Endothelial cell of umbilical vein (primary cell): ENCODE data around the gene ASRGL1. TPM values are rescaled to one million over a fixed set of nuclear protein-coding genes. Genes with fewer than 3 reads are reported as not detected.
"Not testable (repeated sequence)": the region's sequence is repeated elsewhere in the genome, so short reads cannot be mapped to it uniquely, and the experiment has no call there.

Experiments used
- BruUV-seq: library from RNA; stranded (reverse); fragments of 400-500 nt; replicated peaks from 2 replicates; lab custom pipeline; 2021; lab: Mats Ljungman, UMichigan
- CTCF ChIA-PET: fragments of 300-600, 350-600 bp; sonication (Branson Sonifier 250); formaldehyde crosslinking; loops from one replicate; lab custom pipeline; 2021; ENCODE audit warnings: antibody characterized with exemption, inconsistent platforms; lab: Charles Lee
- POLR2A ChIA-PET: fragments of 300-600, 350-600 bp; sonication (Branson Sonifier 250); formaldehyde crosslinking; loops from one replicate; lab custom pipeline; 2021; ENCODE audit warnings: antibody characterized with exemption, inconsistent platforms; lab: Charles Lee
- DNase-seq: peaks from one replicate; pipeline ENCODE4 v3.0.0-alpha.2; 2011; ENCODE audit warnings: low read depth, low spot score
- FAIRE-seq: peaks from 2 replicates; lab custom pipeline; 2011; peaks lifted over from hg19 to GRCh38; lab: Jason Lieb, UNC
- H2AFZ ChIP-seq: 2 replicates; pipeline ENCODE4 v1.6.0; 2012; ENCODE audit warnings: low read depth, low read length, control low read depth, inconsistent platforms
- H3K27ac ChIP-seq: 2 replicates; pipeline ENCODE4 v1.5.1; 2011; ENCODE audit warnings: low read depth, mild to moderate bottlenecking, control low read depth, low read length, moderate library complexity; ENCODE audit not compliant: insufficient read depth
- H3K27me3 ChIP-seq, 2 experiments: 2 replicates each; pipeline versions ENCODE4 v1.6.0 to v1.6.1; 2011; ENCODE audit warnings: low read length in 2 of 2, mixed read lengths in 1 of 2; ENCODE audit not compliant: control insufficient read depth in 2 of 2, insufficient read depth in 2 of 2
- H3K36me3 ChIP-seq, 2 experiments: 2 replicates in 1 of 2; 3 replicates in 1 of 2; pipeline ENCODE4 v1.5.1; 2011; ENCODE audit warnings: low read length in 2 of 2, mild to moderate bottlenecking in 1 of 2, moderate library complexity in 1 of 2; ENCODE audit not compliant: control insufficient read depth in 2 of 2, insufficient read depth in 2 of 2; ENCODE audit errors: extremely low read depth in 1 of 2
- H3K4me1 ChIP-seq: 3 replicates; pipeline ENCODE4 v1.5.1; 2011; ENCODE audit warnings: mild to moderate bottlenecking, low read length; ENCODE audit not compliant: control insufficient read depth, insufficient read depth; ENCODE audit errors: extremely low read depth
- H3K4me2 ChIP-seq: 2 replicates; pipeline ENCODE4 v1.6.1; 2011; ENCODE audit warnings: low read length, control low read depth, mixed read lengths; ENCODE audit not compliant: insufficient read depth
- H3K4me3 ChIP-seq, 3 experiments: fragments of 200-600 bp in 1 of 3; sonication (generic), shearing (Covaris generic) in 1 of 3; replicated peaks in 1 of 3; 2 replicates each; pipeline ENCODE4 v1.5.1; 2011 to 2016; ENCODE audit warnings: control low read depth in 3 of 3, low read length in 3 of 3, mild to moderate bottlenecking in 2 of 3, inconsistent platforms in 1 of 3, low read depth in 1 of 3, moderate library complexity in 1 of 3; ENCODE audit not compliant: insufficient read depth in 1 of 3
- H3K79me2 ChIP-seq: 2 replicates; pipeline ENCODE4 v1.6.0; 2012; ENCODE audit warnings: low read length, inconsistent platforms; ENCODE audit not compliant: control insufficient read depth, insufficient read depth
- H3K9ac ChIP-seq: replicated peaks from 2 replicates; pipeline ENCODE3; 2011; ENCODE audit warnings: low read length, control low read depth; ENCODE audit not compliant: insufficient read depth; ENCODE audit errors: extremely low read depth
- H3K9me1 ChIP-seq: replicated peaks from 3 replicates; pipeline ENCODE4 v1.6.0; 2011; ENCODE audit warnings: mild to moderate bottlenecking, low read length; ENCODE audit not compliant: control insufficient read depth, insufficient read depth; ENCODE audit errors: extremely low read depth
- H3K9me3 ChIP-seq: replicated peaks from 2 replicates; pipeline ENCODE4 v1.5.1; 2012; ENCODE audit warnings: low read length, inconsistent platforms; ENCODE audit not compliant: control insufficient read depth, insufficient read depth
- H4K20me1 ChIP-seq: replicated peaks from 2 replicates; pipeline ENCODE3; 2011; ENCODE audit warnings: mild to moderate bottlenecking, low read length; ENCODE audit not compliant: control insufficient read depth, insufficient read depth; ENCODE audit errors: extremely low read depth
- GATA2 ChIP-seq: IDR thresholded peaks from 2 replicates; pipeline ENCODE4 v1.7.0; 2011; ENCODE audit warnings: low read depth, mild to moderate bottlenecking, moderate library complexity, mixed read lengths, low read length; ENCODE audit not compliant: insufficient read length, insufficient read depth
- dilution Hi-C: fragments of 300-500 bp; cut with MboI; formaldehyde crosslinking; loops from one replicate; pipeline ENCODE4 v1.15.0; 2019; ENCODE audit warnings: low sequenced_read_pairs; ENCODE audit not compliant: extremely low pct_ligation_motif_present
- intact Hi-C: fragments of 100-400 bp; cut with micrococcal nuclease; formaldehyde crosslinking; loops from one replicate; pipeline ENCODE4 v1.10.0; 2022
- polyA plus RNA-seq, 4 experiments: library from polyadenylated mRNA; depleted of rRNA in 3 of 4; stranded (reverse) in 3 of 4; unstranded in 1 of 4; fragments of >200 nt; gene quantifications; 2 replicates each; pipeline versions ENCODE4 v1.2.1 to v1.2.3, GENCODE V29; 2011 to 2012; ENCODE audit warnings: missing spikeins in 1 of 4
- total RNA-seq: library from RNA; stranded (reverse); gene quantifications from 2 replicates; pipeline ENCODE4 v1.2.3, GENCODE V29; 2021

Gene ASRGL1
- total and polyA plus RNA-seq, 2 donors (not counting 3 experiments of a cell fraction or from before 2014, with no cell fraction given): 33.1 to 36.0 TPM

GRCh38 chr11:62368861-62369477 is 31.7 kb downstream of the ASRGL1 start:
- POLR2A ChIA-PET, FAIRE-seq, BruUV-seq: not testable (repeated sequence)

GRCh38 chr11:62370743-62371440 is 33.6 kb downstream of the ASRGL1 start:
- FAIRE-seq (no peak), DNase-seq (no peak)
- Histone ChIP-seq H3K9me1 (no peaks in the 10 kb centered on the region), H3K36me3 (no peaks in the 10 kb centered on the region), H3K27me3 (no peaks in the 10 kb centered on the region), H3K27ac (no peak overlapping the region), H3K79me2 (no peaks in the 10 kb centered on the region), H3K9ac (no peak overlapping the region), H3K4me1 (no peaks in the 10 kb centered on the region), H3K4me2 (no peak overlapping the region), H2AFZ (no peak overlapping the region), H4K20me1 (no peaks in the 10 kb centered on the region), H3K9me3 (no peaks in the 10 kb centered on the region), H3K4me3 (no peak overlapping the region)
- dilution Hi-C loops (no loop called here), intact Hi-C loops (no loop called here)
- no TSS peak for BruUV-seq
- CTCF ChIA-PET: no interaction called here
- TF ChIP-seq GATA2: no peak
- POLR2A ChIA-PET: no interaction called here

More at GRCh38 chr11:62368861-62369477, 31.7 kb downstream of the ASRGL1 start:
- H3K4me2 ChIP-seq, H3K9me1 ChIP-seq, H3K36me3 ChIP-seq, H3K4me3 ChIP-seq, H3K27me3 ChIP-seq, dilution Hi-C loops, H3K9me3 ChIP-seq, H3K9ac ChIP-seq, H4K20me1 ChIP-seq, intact Hi-C loops, H3K79me2 ChIP-seq, H3K4me1 ChIP-seq, H2AFZ ChIP-seq, H3K27ac ChIP-seq, CTCF ChIA-PET, DNase-seq: not testable (repeated sequence)
